HG03060 (cell line): Measurements from ENCODE around the gene ARHGEF39.

Experiments used
- ATAC-seq: cut with Tn5 transposase; IDR thresholded peaks from one replicate; pipeline ENCODE4 v1.9.1; 2021; ENCODE audit warnings: low read depth, moderate number of reproducible peaks; ENCODE audit not compliant: unreplicated experiment

Gene ARHGEF39

GRCh38 chr9:35691757-35692301, 26.8 kb upstream of the ARHGEF39 start:
- ATAC-seq, result no peak

DNA sequence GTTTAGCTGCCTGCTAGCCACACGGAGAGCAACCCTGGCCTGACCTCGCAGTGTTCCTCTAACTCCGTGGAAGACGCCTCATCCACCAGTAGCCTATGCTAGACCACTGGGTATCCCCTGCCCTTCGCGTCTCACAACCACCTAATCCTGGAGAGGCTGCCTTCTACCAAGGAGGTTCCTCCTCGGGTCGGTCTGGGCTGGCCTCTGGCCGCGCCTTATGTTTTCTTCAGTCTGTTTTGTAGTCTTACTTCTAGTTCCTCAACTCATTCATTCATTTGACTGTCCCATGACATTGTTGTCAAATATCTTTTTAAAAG, 26.3 kb upstream of the ARHGEF39 start:
- ATAC-seq, result no peak

GRCh38 chr9:35690614-35691333, 25.8 kb upstream of the ARHGEF39 start:
- ATAC-seq, result no peak

GRCh38 chr9:35690294-35690613, 25.3 kb upstream of the ARHGEF39 start:
- no peak for ATAC-seq

DNA sequence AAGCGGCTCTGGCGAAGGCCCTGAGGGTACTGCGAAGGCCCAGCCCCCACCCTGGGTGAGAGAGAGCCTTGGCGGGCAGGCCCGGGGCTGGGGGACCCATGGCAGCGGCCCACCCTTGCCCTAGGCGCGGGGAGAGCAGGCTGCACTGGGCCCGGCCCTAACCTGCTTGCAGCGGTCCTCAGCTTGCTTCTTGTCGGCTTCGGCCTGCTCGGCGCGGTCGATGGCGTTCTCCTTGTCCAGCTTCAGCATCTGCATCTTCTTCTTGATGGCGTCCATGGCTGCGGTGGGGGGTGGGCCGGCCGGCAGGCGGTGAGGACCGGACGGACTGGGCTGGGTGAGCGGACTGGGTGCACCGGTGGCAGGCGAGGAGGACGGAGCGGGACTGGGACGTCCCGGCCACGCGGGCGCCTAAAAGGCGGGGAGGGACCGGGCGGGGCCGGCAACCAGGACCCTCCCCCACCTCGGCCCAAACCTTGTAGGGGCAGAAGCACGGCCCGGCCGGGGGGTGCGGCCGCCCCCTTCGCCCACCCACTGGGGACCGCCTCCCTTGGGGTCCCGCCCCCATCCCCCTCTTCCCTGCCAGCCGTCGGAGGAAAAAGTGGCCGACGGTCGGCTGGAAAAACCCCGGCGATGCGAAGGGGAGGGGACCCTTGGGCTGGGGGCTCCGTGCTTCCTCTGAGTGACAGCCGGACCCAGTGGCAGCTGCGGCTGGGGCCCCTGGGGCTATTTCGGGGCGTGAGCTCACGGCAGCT, 24.7 kb upstream of the ARHGEF39 start, which contains the start of gene TPM2:
TSS of gene TPM2 (minus strand) at position 384 of the 752 bp plus-strand sequence. CDS start at position 276, 108 bp downstream.
- ATAC-seq, result no peak

DNA sequence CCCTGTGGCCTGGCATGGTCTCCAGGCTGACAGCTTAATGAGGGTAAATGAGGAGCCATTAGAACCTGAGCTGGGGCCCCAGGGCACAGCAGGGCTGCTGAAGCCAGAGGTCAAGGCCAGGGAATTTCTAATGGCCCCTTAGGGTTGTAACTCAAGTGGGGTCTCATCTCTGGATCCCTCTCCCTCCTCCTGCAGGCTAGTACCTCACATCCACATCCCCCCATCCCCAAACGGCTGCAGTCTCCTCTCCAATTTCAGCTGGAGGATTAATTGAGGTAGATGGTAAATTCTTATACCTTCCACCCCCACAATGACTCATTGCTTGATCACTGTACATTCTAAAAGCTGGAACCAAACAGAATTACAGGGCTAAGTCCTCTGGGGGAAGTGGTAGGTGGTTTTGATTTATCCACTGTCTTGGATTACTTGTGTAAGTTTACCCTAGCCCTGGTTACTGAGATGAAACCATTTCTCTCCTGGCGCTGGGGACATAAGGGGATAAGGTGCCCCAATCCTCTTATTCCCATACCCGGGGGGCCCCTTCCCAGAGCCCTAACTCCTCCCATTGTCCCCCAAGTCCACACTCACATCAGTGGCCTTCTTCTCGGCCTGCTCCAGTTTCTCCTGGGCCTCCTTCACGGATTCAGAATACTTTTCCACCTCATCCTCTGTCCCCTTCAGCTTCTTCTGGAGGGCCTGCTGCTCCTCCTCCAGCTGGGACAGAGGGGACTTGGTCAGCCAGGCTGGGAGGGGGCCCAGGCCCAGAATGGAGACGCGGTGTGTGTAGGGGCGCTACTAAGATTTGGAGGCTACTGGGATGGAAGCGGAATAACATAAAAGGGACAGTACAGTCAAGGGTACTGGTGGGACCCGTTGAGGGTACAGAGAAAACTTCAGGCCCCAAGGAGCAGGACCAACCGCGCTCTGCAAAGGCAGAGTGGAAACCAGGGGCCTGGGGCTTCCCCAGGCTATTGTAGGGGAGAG, 23.9 kb upstream of the ARHGEF39 start:
- no peak for ATAC-seq

- no peak for ATAC-seq
Measured at GRCh38 chr9:35687972-35688557, 23.1 kb upstream of the ARHGEF39 start.

DNA sequence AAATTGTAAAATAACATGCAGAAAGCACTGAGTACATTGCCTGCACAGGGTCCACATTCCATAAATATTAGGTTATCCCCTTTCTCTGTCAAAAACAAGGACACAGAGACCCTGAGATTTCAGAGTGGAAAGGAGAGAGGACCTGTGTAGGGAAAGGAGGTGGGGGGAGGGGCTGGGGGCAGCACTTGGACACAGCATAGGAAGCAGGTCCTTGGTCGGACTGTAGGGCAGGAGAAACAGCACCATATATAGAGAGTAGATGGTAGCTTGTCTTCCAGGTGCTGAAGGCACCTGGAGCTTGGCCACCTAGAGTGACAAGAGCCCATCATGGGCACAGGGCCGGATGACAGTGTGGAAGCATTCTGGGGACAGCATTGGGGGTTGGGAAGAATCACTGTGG, 22.3 kb upstream of the ARHGEF39 start:
- no peak for ATAC-seq

- ATAC-seq, result no peak
Measured at GRCh38 chr9:35686222-35687203, 21.5 kb upstream of the ARHGEF39 start.

DNA sequence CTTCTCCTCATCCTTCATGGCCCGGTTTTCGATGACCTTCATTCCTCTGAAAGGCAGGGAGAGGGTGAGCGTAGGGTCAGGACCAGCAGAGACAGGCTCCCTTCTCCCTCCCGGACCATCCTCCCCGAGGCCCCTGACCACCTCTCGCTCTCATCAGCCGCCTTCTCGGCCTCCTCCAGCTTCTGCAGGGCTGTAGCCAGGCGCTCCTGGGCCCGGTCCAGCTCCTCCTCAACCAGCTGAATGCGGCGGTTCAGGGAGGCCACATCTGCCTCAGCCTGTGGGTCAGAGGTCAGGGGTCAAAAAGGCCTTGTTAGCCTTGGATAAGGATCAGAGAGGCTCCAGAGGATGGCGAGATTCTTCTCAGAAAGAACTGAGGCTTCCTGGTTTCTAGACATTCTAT, 20.5 kb upstream of the ARHGEF39 start:
- no peak for ATAC-seq

DNA sequence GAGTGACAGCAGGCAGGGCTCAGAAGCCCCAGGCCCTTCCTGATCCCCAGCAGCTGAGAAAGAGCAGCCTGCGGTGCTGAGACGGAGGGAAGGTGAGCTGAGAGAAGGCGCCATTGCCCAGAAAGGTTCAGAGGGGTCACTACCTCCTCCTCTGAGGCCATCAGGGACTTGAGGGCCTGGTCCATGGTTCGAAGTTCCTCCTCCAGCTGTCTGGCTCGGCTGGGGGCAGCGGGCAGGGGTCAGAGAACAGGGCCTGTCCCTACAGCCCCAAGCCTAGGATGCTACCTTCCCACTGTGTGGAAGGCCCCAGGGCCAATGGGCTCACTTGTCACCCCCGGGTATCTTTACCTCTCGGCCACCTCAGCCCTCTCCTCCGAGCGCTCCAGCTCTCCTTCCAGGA, 19.9 kb upstream of the ARHGEF39 start:
- ATAC-seq, result no peak

GRCh38 chr9:35683323-35683722, 18.3 kb upstream of the ARHGEF39 start:
- no peak for ATAC-seq

- ATAC-seq, result no peak
Measured at GRCh38 chr9:35682520-35683315, 17.7 kb upstream of the ARHGEF39 start.

GRCh38 chr9:35682051-35682450, 17.1 kb upstream of the ARHGEF39 start:
- no peak for ATAC-seq

GRCh38 chr9:35681341-35682002, 16.5 kb upstream of the ARHGEF39 start:
- ATAC-seq, result no peak

- ATAC-seq, result no peak
Measured at GRCh38 chr9:35680331-35681105, 15.5 kb upstream of the ARHGEF39 start.

DNA sequence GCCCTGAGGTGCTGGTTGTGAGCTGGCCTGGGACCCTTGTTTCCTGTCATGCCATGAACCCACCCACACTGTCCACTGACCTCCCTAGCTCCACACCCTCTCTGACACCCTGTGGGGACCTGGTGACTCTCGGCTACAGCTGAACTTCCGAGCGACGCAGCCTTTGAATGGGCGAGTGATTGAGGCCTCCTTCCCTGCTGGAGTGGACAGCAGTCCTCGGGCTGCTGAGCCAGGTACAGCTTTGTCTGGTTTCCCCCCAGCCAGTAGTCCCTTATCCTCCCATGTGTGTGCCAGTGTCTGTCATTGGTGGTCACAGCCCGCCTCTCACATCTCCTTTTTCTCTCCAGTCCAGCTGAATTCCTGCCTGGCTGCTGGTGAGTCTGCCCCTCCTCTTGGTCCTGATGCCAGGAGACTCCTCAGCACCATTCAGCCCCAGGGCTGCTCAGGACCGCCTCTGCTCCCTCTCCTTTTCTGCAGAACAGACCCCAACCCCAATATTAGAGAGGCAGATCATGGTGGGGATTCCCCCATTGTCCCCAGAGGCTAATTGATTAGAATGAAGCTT, 14.9 kb upstream of the ARHGEF39 start:
- ATAC-seq, result no peak
